Head of caudate nucleus (tissue), 42 donors: ENCODE results near the gene VPS37D.
"Not testable (repeated sequence)": the region's sequence is repeated elsewhere in the genome, so short reads cannot be mapped to it uniquely, and the experiment has no call there.

Source experiments
- DNase-seq, 42 donors: peaks; one replicate each; pipeline versions ENCODE4 v3.0.0 to v3.0.0-alpha.2; 2020 to 2021; ENCODE audit warnings: mixed read lengths in 7 of 42
- intact Hi-C: fragments of 100-400 bp; cut with DNase I; formaldehyde crosslinking; loops from one replicate; pipeline ENCODE4 v1.15.0; 2022

VPS37D gene

GRCh38 chr7:73667344-73668102 is at the start of gene VPS37D:
VPS37D (plus strand) TSS chr7:73667831; CDS start chr7:73667959, 128 bp downstream.
- DNase-seq: peak; percentile 62 to 96 (median 90)
- intact Hi-C loops: no loop called here

GRCh38 chr7:73618538-73618937 is 49.1 kb upstream of the VPS37D start:
- DNase-seq: no peak

GRCh38 chr7:73619394-73619793 is 48.2 kb upstream of the VPS37D start:
- intact Hi-C loops, DNase-seq: not testable (repeated sequence)

More at GRCh38 chr7:73618538-73618937, 49.1 kb upstream of the VPS37D start:
- intact Hi-C loops: no loop called here

GRCh38 chr7:73621168-73622063 is 46.2 kb upstream of the VPS37D start:
- no peak for DNase-seq
- intact Hi-C loops: no loop called here

- intact Hi-C loops: no loop called here
Measured at GRCh38 chr7:73622527-73622908, 45.1 kb upstream of the VPS37D start.

GRCh38 chr7:73622909-73623797 is 44.5 kb upstream of the VPS37D start:
- intact Hi-C loops: no loop called here
- DNase-seq: no peak

More at GRCh38 chr7:73622527-73622908, 45.1 kb upstream of the VPS37D start:
- no peak for DNase-seq

GRCh38 chr7:73623798-73624668 is 43.6 kb upstream of the VPS37D start, which contains the start of gene MLXIPL:
MLXIPL (minus strand) TSS chr7:73624522; CDS start chr7:73624492, 30 bp downstream.
- intact Hi-C loops: no loop called here
- DNase-seq: peak in 40 of 42 donors; percentile 16 to 79 (median 51)

GRCh38 chr7:73624669-73625001 is 43.0 kb upstream of the VPS37D start:
- DNase-seq: no peak
- intact Hi-C loops: no loop called here

- intact Hi-C loops: no loop called here
- DNase-seq: no peak
Measured at GRCh38 chr7:73625276-73625675, 42.4 kb upstream of the VPS37D start.

GRCh38 chr7:73626814-73627213 is 40.8 kb upstream of the VPS37D start:
- DNase-seq: no peak
- intact Hi-C loops: no loop called here

- intact Hi-C loops: no loop called here
- no peak for DNase-seq
Measured at GRCh38 chr7:73628504-73628903, 39.1 kb upstream of the VPS37D start.

- intact Hi-C loops: no loop called here
- DNase-seq: no peak
Measured at GRCh38 chr7:73631558-73631957, 36.1 kb upstream of the VPS37D start.

GRCh38 chr7:73633323-73633722 is 34.3 kb upstream of the VPS37D start:
- intact Hi-C loops: no loop called here
- no peak for DNase-seq

GRCh38 chr7:73633844-73634243 is 33.8 kb upstream of the VPS37D start:
- no peak for DNase-seq
- intact Hi-C loops: no loop called here

- no peak for DNase-seq
- intact Hi-C loops: no loop called here
Measured at GRCh38 chr7:73635428-73636200, 32.0 kb upstream of the VPS37D start.

- no peak for DNase-seq
- intact Hi-C loops: no loop called here
Measured at GRCh38 chr7:73638911-73639310, 28.7 kb upstream of the VPS37D start.

GRCh38 chr7:73642834-73643233 is 24.8 kb upstream of the VPS37D start:
- no peak for DNase-seq
- intact Hi-C loops: no loop called here
